ENCODE data around the gene PDHX. TPM values are rescaled to one million over a fixed set of nuclear protein-coding genes. Genes with fewer than 3 reads are reported as not detected.

The PDHX gene
- total RNA-seq, 2 experiments from 2014 or later: 17.3 to 17.4 TPM

DNA sequence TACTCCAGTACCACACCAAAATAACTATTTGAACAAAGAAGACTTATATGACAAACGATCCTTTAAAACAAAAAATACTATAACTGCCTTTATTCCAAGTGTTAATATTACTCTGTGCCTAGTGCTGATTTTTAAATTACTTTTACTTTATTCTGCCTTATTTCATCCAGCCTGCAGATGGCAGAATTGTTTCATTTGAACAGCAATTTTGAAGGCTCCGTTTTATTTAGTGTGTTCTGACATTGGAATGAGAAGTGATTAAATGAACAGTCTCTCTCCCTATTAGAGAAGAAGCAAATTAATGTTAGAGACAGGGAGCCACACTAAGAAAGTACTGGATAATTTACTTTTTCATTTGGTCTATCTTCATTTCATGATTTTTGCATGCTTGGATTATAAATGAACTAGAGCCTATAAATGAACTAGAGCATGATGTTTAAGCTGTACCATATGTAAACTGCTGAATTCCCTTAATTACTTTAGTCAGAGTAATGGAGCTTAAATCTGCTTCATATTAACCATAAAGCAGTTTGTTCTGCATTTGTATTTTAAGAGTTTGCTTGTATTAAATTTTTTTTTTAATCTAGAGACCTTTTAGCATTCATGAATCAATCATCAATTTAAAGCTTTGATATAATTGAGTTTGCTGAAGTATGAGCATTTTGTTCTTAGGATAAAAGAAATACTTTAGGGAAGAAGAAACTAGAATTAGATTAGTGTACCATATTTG is 9.8 kb downstream of the PDHX start:
- TF ChIP-seq, protein P1, sequence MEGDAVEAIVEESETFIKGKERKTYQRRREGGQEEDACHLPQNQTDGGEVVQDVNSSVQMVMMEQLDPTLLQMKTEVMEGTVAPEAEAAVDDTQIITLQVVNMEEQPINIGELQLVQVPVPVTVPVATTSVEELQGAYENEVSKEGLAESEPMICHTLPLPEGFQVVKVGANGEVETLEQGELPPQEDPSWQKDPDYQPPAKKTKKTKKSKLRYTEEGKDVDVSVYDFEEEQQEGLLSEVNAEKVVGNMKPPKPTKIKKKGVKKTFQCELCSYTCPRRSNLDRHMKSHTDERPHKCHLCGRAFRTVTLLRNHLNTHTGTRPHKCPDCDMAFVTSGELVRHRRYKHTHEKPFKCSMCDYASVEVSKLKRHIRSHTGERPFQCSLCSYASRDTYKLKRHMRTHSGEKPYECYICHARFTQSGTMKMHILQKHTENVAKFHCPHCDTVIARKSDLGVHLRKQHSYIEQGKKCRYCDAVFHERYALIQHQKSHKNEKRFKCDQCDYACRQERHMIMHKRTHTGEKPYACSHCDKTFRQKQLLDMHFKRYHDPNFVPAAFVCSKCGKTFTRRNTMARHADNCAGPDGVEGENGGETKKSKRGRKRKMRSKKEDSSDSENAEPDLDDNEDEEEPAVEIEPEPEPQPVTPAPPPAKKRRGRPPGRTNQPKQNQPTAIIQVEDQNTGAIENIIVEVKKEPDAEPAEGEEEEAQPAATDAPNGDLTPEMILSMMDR (IDR thresholded peaks at IDR 0.05): peak; percentile 94
- intact Hi-C loops (cut with DNase I, micrococcal nuclease): loop anchor here (1.0 to 10.0 kb wide), 9 partner anchors 71 to 1339 kb away; no protein-coding TSS in a partner anchor
- Mint-ChIP-seq H3K9me3 (no peaks in the 10 kb centered on the region), H3K27ac (no peak overlapping the region), H3K4me1 (ENCODE audit: low read depth) (peaks cover 36% of the 10 kb centered on the region), H3K36me3 (ENCODE audit: low read depth) (peaks cover 11% of the 10 kb centered on the region), H3K4me3 (no peak overlapping the region), H3K27me3 (no peaks in the 10 kb centered on the region)
- H3K27ac ChIP-seq (ENCODE audit: low read depth in 1 of 2, low read length in 2 of 2): no peak overlapping the region
- no peak overlapping the region for H3K4me3 ChIP-seq (ENCODE audit: low read length)
- ChIA-PET CTCF (interaction anchor here (0.6 to 1.9 kb wide), 7 partner anchors 14 to 628 kb away, joined by 3 to 11 read pairs (median 4); no protein-coding TSS in a partner anchor), POLR2A (interaction anchor here (1.4 to 1.5 kb wide), 2 partner anchors 10 to 465 kb away, joined by 6 to 8 read pairs; partner anchors contain the start of genes APIP and PDHX)
- peak in 4 of 14 experiments; percentile 27 to 76 (median 66) for DNase-seq
- H3K36me3 ChIP-seq (ENCODE audit: insufficient read depth, low read length): peaks cover 2% of the 10 kb centered on the region
- H3K9me3 ChIP-seq (ENCODE audit: control insufficient read depth in 1 of 2, insufficient read depth in 1 of 2, low read length in 2 of 2): no peaks in the 10 kb centered on the region
- H3K4me1 ChIP-seq (ENCODE audit: insufficient read depth, low read length): no peaks in the 10 kb centered on the region
- ATAC-seq (ENCODE audit: poor library complexity): peak; percentile 62
- no peaks in the 10 kb centered on the region for H3K27me3 ChIP-seq (ENCODE audit: control insufficient read depth in 1 of 2, insufficient read depth in 2 of 2, low read length in 2 of 2)

GRCh38 chr11:34926831-34927132 is 10.4 kb downstream of the PDHX start:
- TF ChIP-seq, protein P1 (IDR thresholded peaks at IDR 0.05): no peak
- ChIA-PET CTCF (interaction anchor here (0.6 to 1.9 kb wide), 7 partner anchors 14 to 629 kb away, joined by 3 to 11 read pairs (median 4); no protein-coding TSS in a partner anchor), POLR2A (interaction anchor here (1.4 to 1.5 kb wide), 2 partner anchors 11 to 465 kb away, joined by 6 to 8 read pairs; partner anchors contain the start of genes APIP and PDHX)
- H3K36me3 Mint-ChIP-seq (ENCODE audit: low read depth): peaks cover 11% of the 10 kb centered on the region
- DNase-seq (no peak), ATAC-seq (ENCODE audit: poor library complexity) (no peak)
- no peaks in the 10 kb centered on the region for H3K9me3 ChIP-seq (ENCODE audit: control insufficient read depth in 1 of 2, insufficient read depth in 1 of 2, low read length in 2 of 2)
- H3K27me3 Mint-ChIP-seq: no peaks in the 10 kb centered on the region
- no peak overlapping the region for H3K27ac ChIP-seq (ENCODE audit: low read depth in 1 of 2, low read length in 2 of 2)
- no peaks in the 10 kb centered on the region for H3K9me3 Mint-ChIP-seq
- H3K4me3 Mint-ChIP-seq: no peak overlapping the region
- no peaks in the 10 kb centered on the region for H3K27me3 ChIP-seq (ENCODE audit: control insufficient read depth in 1 of 2, insufficient read depth in 2 of 2, low read length in 2 of 2)
- H3K36me3 ChIP-seq (ENCODE audit: insufficient read depth, low read length): peaks cover 5% of the 10 kb centered on the region
- H3K4me1 Mint-ChIP-seq (ENCODE audit: low read depth): peaks cover 34% of the 10 kb centered on the region
- intact Hi-C loops (cut with DNase I, micrococcal nuclease): loop anchor here (1.0 to 10.0 kb wide), 9 partner anchors 71 to 1338 kb away; no protein-coding TSS in a partner anchor
- H3K4me3 ChIP-seq (ENCODE audit: low read length): no peak overlapping the region
- H3K4me1 ChIP-seq (ENCODE audit: insufficient read depth, low read length): no peaks in the 10 kb centered on the region
- H3K27ac Mint-ChIP-seq: no peak overlapping the region

DNA sequence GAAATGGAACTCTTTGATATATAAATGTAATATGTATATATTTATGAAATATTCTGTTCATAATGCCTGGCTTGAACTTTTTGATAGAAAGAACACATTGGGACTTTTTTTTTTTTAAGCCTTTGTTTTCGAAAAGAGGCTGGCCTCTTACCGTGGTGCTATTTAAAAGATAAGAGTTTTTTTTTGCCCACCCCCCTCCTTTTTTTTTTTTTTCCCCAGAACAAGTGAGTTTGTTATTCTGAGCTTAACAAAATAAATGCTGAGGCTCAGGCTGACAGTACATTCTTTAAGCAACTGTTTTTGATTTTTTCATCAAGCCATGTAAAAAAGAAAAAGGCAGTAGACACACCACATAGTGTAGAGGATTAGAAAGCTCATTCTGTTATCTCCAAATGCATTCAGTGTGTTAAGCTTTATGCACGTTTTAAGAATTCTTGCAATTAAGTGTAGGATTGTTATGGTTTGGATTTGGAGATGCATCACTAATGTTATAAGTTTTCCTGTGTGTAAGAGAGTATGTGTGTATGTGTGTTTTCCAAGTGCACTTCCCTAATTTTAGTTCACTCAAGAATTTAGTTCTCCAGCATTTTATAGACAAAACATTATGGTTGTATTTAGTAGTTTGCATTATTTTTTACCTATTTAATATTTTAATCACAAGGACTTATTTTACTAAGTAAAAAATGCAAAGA is 12.0 kb downstream of the PDHX start:
- CTCF ChIA-PET: interaction anchor here (1.3 kb wide), 1 partner anchor 463 kb away, joined by 5 read pairs; no protein-coding TSS in a partner anchor
- Mint-ChIP-seq H3K27ac (no peak overlapping the region), H3K4me1 (ENCODE audit: low read depth) (peaks cover 29% of the 10 kb centered on the region), H3K27me3 (no peaks in the 10 kb centered on the region), H3K4me3 (no peak overlapping the region), H3K9me3 (no peaks in the 10 kb centered on the region), H3K36me3 (ENCODE audit: low read depth) (peaks cover 26% of the 10 kb centered on the region)
- DNase-seq: no peak
- intact Hi-C loops (cut with DNase I, micrococcal nuclease): loop anchor here (2.0 to 10.0 kb wide), 6 partner anchors 69 to 1336 kb away; no protein-coding TSS in a partner anchor
- H3K4me1 ChIP-seq (ENCODE audit: insufficient read depth, low read length): no peaks in the 10 kb centered on the region
- POLR2A ChIA-PET: no interaction called here
- no peaks in the 10 kb centered on the region for H3K27me3 ChIP-seq (ENCODE audit: control insufficient read depth in 1 of 2, insufficient read depth in 2 of 2, low read length in 2 of 2)
- TF ChIP-seq, protein P1 (IDR thresholded peaks at IDR 0.05): no peak
- H3K4me3 ChIP-seq (ENCODE audit: low read length): no peak overlapping the region
- H3K36me3 ChIP-seq (ENCODE audit: insufficient read depth, low read length): peaks cover 21% of the 10 kb centered on the region
- no peak for ATAC-seq (ENCODE audit: poor library complexity)
- no peak overlapping the region for H3K27ac ChIP-seq (ENCODE audit: low read depth in 1 of 2, low read length in 2 of 2)
- no peaks in the 10 kb centered on the region for H3K9me3 ChIP-seq (ENCODE audit: control insufficient read depth in 1 of 2, insufficient read depth in 1 of 2, low read length in 2 of 2)

All from CD4-positive, alpha-beta T cell (primary cell).